SU-DHL-6 (cell line): ENCODE data around the gene RBFOX2.

Source experiments
- H2AFZ ChIP-seq: fragments of 200-600 bp; sonication (generic); 2 replicates; pipeline ENCODE4 v1.6.1; 2014; ENCODE audit warnings: low read depth, mild to moderate bottlenecking, moderate library complexity, mixed read lengths, antibody characterized with exemption, low read length; ENCODE audit not compliant: severe bottlenecking
- H3F3A ChIP-seq: fragments of 200-600 bp; shearing (Covaris generic); 2 replicates; pipeline ENCODE4 v1.6.0; 2016; ENCODE audit warnings: antibody characterized with exemption, mild to moderate bottlenecking; ENCODE audit not compliant: insufficient read depth
- H3K27ac ChIP-seq: fragments of 200-600 bp; sonication (generic); 2 replicates; pipeline ENCODE4 v1.5.1; 2016; ENCODE audit warnings: low read depth, mild to moderate bottlenecking, low read length, moderate library complexity, mixed read lengths
- H3K27me3 ChIP-seq: fragments of 200-600 bp; sonication (generic), shearing (Covaris generic); 2 replicates; pipeline ENCODE4 v1.6.0; 2014; ENCODE audit warnings: mild to moderate bottlenecking, low read length
- H3K36me3 ChIP-seq: fragments of 200-600 bp; sonication (generic); 2 replicates; pipeline ENCODE4 v1.6.1; 2014; ENCODE audit warnings: mild to moderate bottlenecking, low read length, mixed read lengths
- H3K4me2 ChIP-seq: fragments of 300-600, 200-600 bp; shearing (Covaris generic), sonication (generic); 2 replicates; pipeline ENCODE4 v1.6.0; 2014; ENCODE audit warnings: low read length, low read depth, mild to moderate bottlenecking; ENCODE audit not compliant: poor library complexity, severe bottlenecking
- H3K4me3 ChIP-seq: fragments of 200-600 bp; sonication (generic); 2 replicates; pipeline ENCODE4 v1.5.1; 2014; ENCODE audit warnings: antibody characterized with exemption, low read length, mild to moderate bottlenecking, mixed read lengths; ENCODE audit not compliant: insufficient read depth, poor library complexity, severe bottlenecking
- H3K79me2 ChIP-seq: fragments of 200-600 bp; sonication (generic); 2 replicates; pipeline ENCODE4 v1.6.1; 2014; ENCODE audit warnings: mild to moderate bottlenecking, low read length, moderate library complexity; ENCODE audit not compliant: insufficient read depth
- H3K9ac ChIP-seq: fragments of 200-600 bp; sonication (generic); 2 replicates; pipeline ENCODE4 v1.7.0; 2014; ENCODE audit warnings: mild to moderate bottlenecking, low read length
- H3K9me2 ChIP-seq: fragments of 200-600 bp; sonication (generic); replicated peaks from 2 replicates; pipeline ENCODE4 v1.6.1; 2014; ENCODE audit warnings: low read length; ENCODE audit not compliant: insufficient read depth
- H3K9me3 ChIP-seq: fragments of 200-600 bp; sonication (generic); 2 replicates; pipeline ENCODE4 v1.6.1; 2014; ENCODE audit warnings: low read length, mixed read lengths; ENCODE audit not compliant: insufficient read depth
- H4K20me1 ChIP-seq: fragments of 200-600 bp; sonication (generic); 2 replicates; pipeline ENCODE4 v1.6.1; 2014; ENCODE audit warnings: low read depth, mild to moderate bottlenecking, antibody characterized with exemption, low read length, moderate library complexity, mixed read lengths
- EZH2phosphoT487 ChIP-seq: fragments of 200-600 bp; sonication (generic), shearing (Covaris generic); conservative IDR thresholded peaks from 2 replicates; pipeline ENCODE4 v1.6.1; 2018; ENCODE audit warnings: mild to moderate bottlenecking, antibody characterized with exemption, low read length, moderate library complexity, mixed read lengths
- TF ChIP-seq, protein P1 (sequence below): fragments of 200-600 bp; sonication (generic); IDR thresholded peaks from one replicate; pipeline ENCODE4 v1.5.1; 2017; ENCODE audit warnings: antibody characterized with exemption, mild to moderate bottlenecking, low read length, moderate library complexity; ENCODE audit not compliant: insufficient read depth, poor library complexity, severe bottlenecking

The RBFOX2 gene

DNA sequence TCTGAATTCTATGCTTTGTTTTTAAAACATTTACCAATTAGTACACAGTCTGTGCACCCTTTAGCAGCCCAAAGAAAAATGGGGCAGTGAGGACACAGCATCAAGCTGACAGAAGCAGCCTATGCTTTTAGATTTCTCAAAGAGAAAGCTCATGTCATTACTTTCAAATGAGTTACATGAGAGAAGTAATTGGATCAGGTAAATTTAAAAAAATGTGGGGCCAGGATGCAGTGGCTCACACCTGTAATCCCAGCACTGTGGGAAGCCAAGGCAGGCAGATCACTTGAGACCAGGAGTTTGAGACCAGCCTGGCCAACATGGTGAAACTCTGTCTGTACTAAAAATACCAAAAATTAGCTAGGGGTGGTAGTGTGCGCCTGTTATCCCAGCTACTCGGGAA lies 253.3 kb downstream of the RBFOX2 start:
- H3K9me2 ChIP-seq: no peaks in the 10 kb centered on the region
- H3K4me3 ChIP-seq: no peak overlapping the region
- H4K20me1 ChIP-seq: no peaks in the 10 kb centered on the region
- H3F3A ChIP-seq: no peaks in the 10 kb centered on the region
- TF ChIP-seq EZH2phosphoT487: no peak
- TF ChIP-seq, protein P1, sequence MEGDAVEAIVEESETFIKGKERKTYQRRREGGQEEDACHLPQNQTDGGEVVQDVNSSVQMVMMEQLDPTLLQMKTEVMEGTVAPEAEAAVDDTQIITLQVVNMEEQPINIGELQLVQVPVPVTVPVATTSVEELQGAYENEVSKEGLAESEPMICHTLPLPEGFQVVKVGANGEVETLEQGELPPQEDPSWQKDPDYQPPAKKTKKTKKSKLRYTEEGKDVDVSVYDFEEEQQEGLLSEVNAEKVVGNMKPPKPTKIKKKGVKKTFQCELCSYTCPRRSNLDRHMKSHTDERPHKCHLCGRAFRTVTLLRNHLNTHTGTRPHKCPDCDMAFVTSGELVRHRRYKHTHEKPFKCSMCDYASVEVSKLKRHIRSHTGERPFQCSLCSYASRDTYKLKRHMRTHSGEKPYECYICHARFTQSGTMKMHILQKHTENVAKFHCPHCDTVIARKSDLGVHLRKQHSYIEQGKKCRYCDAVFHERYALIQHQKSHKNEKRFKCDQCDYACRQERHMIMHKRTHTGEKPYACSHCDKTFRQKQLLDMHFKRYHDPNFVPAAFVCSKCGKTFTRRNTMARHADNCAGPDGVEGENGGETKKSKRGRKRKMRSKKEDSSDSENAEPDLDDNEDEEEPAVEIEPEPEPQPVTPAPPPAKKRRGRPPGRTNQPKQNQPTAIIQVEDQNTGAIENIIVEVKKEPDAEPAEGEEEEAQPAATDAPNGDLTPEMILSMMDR: no peak
- no peaks in the 10 kb centered on the region for H3K27me3 ChIP-seq
- no peak overlapping the region for H3K9ac ChIP-seq
- H3K4me2 ChIP-seq: no peak overlapping the region
- H2AFZ ChIP-seq: no peak overlapping the region
- H3K79me2 ChIP-seq: no peaks in the 10 kb centered on the region
- H3K9me3 ChIP-seq: no peaks in the 10 kb centered on the region
- H3K27ac ChIP-seq: no peak overlapping the region
- 0 out of 2 replicates have a peak, but pooled peaks cover 2% of the 10 kb centered on the region for H3K36me3 ChIP-seq

- Histone ChIP-seq H3K27me3 (no peaks in the 10 kb centered on the region), H3K36me3 (no peaks in the 10 kb centered on the region), H3K4me3 (no peak overlapping the region), H3K4me2 (no peak overlapping the region), H3K79me2 (no peaks in the 10 kb centered on the region), H3K9me2 (no peaks in the 10 kb centered on the region), H3K9ac (no peak overlapping the region), H4K20me1 (no peaks in the 10 kb centered on the region), H3F3A (no peaks in the 10 kb centered on the region), H3K9me3 (no peaks in the 10 kb centered on the region), H3K27ac (no peak overlapping the region), H2AFZ (no peak overlapping the region)
- TF ChIP-seq, protein P1: no peak
- TF ChIP-seq EZH2phosphoT487: no peak
These were observed 258.6 kb downstream of the RBFOX2 start for GRCh38 chr22:35769974-35770373.

GRCh38 chr22:35766654-35767580 lies 261.7 kb downstream of the RBFOX2 start:
- no peaks in the 10 kb centered on the region for H3K9me3 ChIP-seq
- H3F3A ChIP-seq: no peaks in the 10 kb centered on the region
- H3K27ac ChIP-seq: no peak overlapping the region
- H4K20me1 ChIP-seq: no peaks in the 10 kb centered on the region
- no peak for TF ChIP-seq EZH2phosphoT487
- TF ChIP-seq, protein P1: no peak
- no peaks in the 10 kb centered on the region for H3K36me3 ChIP-seq
- H3K9me2 ChIP-seq: no peaks in the 10 kb centered on the region
- no peaks in the 10 kb centered on the region for H3K27me3 ChIP-seq
- no peak overlapping the region for H3K4me3 ChIP-seq
- H3K79me2 ChIP-seq: no peaks in the 10 kb centered on the region
- H2AFZ ChIP-seq: no peak overlapping the region
- H3K4me2 ChIP-seq: no peak overlapping the region
- no peak overlapping the region for H3K9ac ChIP-seq
